ENCODE measurements around the gene PITPNC1.
"Not testable (repeated sequence)": the region's sequence is repeated elsewhere in the genome, so short reads cannot be mapped to it uniquely, and the experiment has no call there.

Gene PITPNC1

DNA sequence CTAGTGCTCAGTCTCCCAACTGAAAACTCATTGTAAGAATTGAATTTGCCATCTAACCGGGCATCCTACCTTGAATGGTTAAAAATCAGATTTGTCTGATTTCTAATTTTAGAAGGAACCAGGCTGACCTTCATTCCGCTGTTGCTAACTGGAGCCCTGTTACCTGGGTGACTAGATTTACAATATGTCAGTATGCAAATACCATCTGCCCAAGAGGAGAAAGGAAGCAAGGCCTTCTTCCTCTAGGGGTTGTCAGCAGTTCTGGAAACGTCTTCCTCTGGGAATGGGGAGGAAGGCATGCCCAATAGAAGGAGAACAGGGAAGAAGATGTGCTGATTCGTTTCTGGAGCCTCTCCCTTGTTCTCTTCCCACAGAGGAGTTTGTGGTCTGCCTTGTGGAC, 137.9 kb downstream of the PITPNC1 start:
- no peak for DNase-seq (ENCODE audit: low read depth in 2 of 2)

DNA sequence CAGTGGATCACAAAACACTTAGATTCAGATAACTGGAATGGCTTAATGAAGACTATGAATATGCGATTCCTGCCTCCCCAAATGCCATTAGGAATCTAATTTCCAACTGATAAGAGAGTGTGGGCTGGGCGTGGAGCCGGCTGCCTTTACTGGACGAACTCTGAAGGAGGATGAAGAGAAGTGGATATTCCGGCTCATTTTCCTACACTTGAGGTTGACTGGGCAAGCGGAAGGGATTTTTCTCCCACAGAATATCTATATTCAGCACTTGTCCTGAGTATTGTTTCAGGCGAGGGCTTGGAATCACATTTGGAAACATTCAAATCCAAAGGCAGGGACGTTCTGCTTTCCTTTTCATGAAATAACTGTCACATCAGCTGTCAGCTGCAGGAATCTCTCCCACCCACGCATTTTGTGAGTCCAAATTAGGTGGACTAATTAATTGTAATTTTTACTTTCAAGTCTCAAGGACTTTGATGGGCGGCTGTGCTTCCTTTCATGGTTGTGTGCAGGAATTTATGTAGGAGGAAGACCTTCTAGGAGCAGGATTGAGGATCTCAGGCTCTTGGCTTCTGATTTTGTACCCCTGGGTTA, 138.5 kb downstream of the PITPNC1 start:
- DNase-seq (ENCODE audit: low read depth in 2 of 2) = no peak

DNA sequence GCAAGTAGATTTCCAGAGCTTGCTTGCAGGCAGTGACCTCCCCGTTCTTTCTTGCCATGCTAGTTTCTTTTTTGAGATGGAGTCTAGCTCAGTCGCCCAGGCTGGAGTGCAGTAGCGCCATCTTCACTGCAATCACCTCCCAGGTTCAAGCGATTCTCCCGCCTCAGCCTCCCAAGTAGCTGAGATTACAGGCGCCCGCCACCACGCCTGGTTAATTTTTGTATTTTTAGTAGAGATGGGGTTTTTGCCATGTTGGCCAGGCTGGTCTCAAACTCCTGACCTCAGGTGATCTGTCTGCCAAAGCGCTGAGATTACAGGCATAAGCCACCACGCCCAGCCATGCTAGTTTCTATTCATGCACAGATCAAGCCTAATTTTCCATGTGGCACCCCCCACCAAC, 139.5 kb downstream of the PITPNC1 start:
- DNase-seq (ENCODE audit: low read depth in 2 of 2) = not testable (repeated sequence)

DNA sequence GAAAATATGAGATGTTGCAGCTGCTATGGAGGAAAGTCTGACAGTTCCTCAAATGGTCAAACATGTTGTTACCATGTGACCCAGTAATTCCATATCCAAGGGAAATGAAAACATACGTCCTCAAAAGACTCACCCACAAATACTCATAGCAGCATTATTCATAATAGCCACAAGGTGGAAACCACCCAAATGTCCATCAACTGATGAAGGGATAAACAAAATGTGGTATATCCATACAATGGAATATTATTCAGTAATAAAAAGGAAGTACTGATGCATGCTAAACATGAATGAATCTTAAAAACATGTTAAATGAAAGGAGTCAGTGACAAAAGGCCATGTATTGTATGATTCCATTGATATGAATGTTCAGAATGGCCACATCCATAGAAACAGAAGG, 140.2 kb downstream of the PITPNC1 start:
- DNase-seq (ENCODE audit: low read depth in 2 of 2) = no peak

DNA sequence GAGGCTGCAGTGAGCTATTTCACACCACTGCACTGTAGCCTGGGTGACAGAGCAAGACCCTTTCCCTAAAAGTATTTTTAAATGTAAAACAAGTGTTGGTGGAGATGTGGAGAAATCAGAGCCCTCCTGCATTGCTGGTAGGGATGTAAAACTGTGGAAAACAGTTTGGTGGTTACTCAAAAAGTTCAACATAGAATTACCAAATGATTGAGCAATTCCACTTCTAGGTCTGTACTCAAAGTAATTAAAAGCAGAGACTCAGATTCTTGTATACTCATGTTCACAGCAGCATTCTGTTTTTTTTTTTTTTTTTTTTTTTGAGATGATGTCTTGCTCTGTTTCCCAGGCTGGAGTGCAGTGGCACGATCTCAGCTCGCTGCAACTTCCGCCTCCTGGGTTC, 141.8 kb downstream of the PITPNC1 start:
- no peak for DNase-seq (ENCODE audit: low read depth in 2 of 2)

DNA sequence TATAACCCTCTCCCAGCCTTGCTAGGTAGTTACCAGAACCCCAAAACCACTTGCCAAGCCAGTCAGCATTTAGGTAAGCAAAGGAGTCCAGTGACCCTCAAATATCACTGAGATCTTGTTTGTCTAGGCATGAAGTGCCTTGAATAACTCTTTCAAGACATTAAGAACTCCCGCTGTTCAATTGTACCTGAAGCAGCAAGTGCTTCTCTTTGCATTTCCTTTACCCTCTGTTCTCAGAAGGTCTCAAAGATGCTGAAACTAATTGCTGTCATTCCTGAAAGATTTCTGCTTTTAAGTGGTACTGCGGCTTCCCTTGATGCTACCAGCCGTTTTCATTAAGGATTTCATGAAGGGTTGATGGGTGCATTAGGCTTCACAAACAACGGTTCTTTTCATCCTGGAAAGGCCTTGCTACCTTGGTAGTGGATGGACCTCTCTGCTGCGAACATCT, 142.7 kb downstream of the PITPNC1 start:
- no peak for DNase-seq (ENCODE audit: low read depth in 2 of 2)

DNA sequence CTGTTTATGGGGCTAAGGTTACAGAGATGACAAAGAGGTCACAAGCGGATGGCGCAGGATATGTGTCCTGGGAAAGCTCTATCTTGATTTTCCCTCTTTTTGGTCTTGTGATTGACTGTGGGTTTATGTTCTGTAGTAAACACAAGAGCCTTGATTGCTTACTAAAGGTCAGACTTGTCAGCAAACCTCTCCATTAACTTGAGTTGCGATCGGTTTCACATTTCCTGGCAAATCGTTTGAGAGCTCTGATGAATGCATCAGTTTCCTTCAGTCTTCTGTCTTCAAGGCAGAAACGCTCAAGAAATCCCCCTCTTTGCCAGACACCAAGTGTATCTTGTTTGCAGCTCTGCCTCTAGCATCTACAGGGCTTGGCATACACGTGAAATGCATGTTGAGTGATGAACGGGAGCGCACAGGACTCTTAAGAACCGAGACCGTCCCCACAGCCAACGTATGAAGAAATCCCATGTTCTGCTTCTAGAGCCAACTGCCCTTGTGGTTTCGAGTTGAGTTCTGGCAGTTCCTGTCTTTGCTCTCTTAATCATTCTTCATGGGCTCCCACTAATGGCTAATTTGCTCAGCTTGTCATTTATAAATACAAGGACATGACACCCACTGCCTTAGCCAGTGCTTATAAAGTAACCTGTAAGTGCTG, 143.3 kb downstream of the PITPNC1 start:
- DNase-seq (ENCODE audit: low read depth in 2 of 2) = no peak

DNA sequence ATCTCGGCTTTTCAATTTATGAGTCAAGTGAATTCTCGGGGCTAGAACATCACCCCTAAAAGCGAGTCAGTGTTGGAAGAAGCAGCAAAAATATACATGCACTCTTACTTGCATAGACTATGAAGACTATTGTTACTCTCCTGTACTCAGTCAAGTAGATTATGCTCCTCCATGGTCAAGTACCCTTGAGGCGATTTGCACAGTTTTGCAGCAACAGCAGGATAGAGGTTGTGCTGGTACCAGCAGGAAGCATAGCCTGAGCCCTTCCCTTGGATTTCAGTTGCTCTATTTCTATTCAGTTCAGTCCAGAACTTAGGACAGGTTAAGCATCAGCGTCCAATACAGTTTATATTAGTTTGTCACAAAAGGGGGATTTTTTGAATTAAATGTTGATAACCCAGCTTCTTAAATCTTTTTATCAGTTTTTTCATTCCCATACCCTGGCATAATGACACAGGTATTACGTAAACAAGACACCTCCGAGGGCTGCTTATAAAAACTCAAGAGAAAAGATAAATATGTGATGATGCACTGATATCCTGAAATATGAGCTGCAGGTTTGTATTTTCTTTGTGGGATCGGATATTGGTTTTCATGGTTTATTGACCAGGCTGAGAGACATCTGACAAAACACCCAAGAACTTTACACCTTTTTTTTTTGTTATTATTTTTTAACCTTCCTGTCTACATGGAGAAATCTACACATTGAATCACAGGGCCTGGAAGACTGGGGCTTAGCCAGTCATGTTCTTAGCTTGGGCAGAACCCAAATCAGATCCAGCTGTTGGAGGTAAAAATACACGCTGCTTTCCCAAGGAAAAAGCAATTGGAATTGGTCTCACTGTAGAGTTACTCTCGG, 144.1 kb downstream of the PITPNC1 start:
- DNase-seq (ENCODE audit: low read depth in 2 of 2) = no peak

DNA sequence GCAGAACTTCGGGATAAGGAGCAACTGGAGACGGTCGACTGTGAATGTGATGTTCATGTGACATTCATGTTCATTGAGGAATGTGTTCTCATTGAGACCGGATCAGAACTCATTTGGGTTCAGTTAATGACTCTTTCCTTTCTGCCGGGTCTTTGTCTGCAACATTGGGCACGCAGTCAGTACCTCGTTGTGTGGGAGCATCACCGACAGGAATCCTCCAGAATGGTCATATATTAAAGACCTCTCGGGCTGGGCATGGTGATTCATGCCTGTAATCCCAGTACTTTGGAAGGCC, 144.6 kb downstream of the PITPNC1 start:
- DNase-seq (ENCODE audit: low read depth in 2 of 2) = no peak

DNA sequence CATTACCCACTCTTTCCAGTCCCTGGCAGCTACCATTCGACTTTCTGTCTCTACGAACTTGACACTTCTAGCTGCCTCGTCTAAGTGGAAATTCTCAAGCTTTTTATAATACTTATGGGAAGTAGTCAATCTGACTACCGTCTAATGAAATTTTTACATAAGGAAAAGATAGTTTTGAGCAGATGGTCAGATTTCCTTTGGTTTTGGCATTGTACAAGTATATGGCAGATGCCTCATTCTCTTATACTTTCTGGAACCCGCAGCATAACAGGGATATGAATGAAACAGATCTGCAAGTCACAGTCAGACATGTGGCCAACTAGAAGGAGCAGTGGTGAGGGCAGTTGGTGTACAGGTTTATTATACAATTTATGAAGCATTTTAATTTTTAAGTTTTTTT, 146.0 kb downstream of the PITPNC1 start:
- no peak for DNase-seq (ENCODE audit: low read depth in 2 of 2)

DNA sequence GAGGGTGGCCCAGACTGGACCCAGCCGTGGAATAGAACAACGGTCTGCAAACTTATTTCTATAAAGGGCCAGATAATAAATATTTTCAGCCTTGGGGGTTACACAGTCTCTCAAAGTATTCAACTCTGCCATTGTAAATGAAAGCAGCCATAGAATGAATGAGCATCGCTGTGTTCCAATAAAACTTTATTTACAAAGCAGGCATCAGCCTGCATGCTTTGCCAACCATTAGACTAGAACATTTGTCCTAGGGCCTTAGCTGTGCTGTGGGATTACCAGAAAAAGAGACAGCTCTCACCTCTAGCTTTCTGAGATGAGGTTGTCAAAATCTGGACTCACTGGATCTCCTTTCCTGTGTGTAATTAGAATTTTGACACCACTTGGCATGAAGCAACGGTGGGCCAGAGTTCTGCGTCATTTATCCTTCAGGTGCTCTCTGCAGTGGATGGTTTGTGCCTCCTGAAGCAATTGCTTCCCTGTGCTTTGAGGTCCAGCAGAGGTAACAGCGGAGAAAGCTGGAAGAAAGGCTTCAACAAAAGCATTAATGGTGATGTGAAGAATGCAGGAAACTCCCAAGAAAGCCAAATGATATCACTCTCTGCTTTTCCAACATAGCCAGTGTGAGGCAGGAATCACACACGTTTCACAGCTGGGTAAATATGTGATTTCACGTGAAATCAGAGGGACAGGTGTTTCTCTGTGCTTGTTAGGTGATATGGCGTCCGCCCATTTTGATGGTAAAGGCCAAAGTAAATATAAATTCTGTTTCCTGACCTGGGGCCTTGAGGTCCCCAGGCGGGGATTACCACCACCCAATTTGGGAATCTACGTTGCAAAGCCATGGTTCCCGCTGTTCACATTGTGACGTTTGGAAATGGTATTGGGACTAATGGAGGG, 148.4 kb downstream of the PITPNC1 start:
- no peak for DNase-seq (ENCODE audit: low read depth in 2 of 2)

DNA sequence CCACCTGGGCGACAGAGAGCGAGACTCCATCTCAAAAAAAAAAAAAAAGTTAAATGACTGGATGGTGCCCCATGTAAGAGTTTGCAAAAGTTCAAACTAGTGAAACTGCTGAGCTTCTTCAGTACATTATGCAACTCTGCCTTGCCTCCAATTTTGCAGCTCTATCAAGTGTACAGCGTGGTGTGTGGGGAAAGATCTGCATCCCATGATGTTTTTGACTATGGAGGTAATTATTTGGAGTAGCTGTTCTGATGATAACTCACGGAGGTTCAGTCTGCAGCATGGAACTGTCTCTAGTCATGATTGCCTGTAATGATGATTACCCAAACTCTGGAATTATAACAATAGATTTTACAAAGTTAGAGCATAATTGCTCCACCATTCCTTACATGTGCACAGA, 149.6 kb downstream of the PITPNC1 start:
- no peak for DNase-seq (ENCODE audit: low read depth in 2 of 2)

DNA sequence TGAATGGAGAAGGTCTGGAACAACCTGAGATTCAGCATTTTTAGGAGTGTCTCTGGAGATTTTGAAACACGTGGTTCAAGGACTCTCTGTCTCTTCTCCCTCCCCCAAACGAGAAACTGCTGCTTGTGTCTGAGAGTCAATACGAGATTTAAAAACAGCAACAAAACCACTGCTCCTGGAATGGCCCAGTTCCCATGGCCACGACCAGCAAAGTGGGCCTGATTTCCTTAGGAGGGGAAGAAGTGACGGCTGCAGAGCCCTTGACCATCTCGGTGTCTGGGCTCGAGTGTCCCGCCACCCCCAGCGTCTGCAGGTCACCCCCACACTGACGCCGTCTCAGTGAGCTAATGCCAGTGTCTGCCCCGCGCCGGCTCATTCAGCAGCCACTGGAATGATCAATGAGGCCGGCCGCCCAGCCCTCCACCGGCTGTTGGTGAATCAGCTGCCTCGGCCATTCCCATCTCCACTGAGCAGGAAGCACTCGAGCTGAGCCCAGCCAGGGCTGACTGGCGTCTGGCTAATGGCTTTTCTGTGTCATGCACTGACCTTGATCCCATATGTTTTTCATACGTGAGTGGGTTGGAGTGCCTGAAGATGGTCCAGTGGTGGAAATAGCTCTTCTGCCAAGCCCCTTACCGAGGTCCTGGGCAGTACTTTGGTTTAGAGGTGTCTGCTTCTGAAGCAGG, 151.8 kb downstream of the PITPNC1 start:
- no peak for DNase-seq (ENCODE audit: low read depth in 2 of 2)

DNA sequence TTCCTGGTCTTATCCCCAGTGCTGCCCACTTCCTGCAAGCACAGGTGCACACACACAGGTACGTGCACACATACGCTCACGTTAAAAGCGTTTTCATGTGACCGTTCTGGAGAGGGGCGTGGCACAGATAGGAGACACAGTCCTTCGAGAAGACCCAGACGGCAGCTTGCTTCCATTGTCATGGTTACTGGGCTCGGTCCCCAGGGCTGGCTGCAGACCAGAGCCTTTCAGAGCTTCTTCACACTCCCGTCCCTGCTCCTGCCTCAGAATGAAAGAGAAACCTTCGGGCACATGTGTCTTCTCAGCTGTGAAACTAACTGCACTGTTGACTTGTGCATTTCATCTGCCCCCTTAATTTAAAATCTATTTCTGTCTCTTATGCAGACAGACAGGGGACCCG, 154.2 kb downstream of the PITPNC1 start:
- DNase-seq (ENCODE audit: low read depth in 2 of 2) = no peak

DNA sequence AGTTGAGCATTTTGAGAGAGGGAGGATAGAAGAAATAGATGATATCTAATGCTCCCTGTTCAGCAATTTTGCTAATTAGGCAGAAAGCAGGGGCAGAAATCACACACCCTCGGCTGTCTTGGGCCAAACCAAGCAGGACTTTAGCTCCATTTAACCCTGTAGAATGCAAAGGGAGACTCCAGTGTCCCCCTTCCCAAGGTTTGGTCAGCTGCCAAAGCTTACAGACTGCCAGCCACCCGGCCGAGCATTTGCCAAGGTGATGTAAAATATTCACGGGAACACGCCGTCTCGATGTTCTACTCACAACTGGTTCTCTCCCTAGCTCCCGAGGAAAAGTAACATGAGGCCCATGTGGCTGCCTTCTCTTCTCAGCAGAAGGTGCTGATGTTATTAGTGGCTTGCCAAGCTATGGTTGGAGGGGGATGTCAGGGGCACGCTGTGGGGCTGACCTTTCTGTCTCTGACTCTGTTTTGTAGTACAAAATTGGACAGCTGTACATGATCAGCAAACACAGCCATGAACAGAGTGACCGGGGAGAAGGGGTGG, 155.3 kb downstream of the PITPNC1 start:
- no peak for DNase-seq (ENCODE audit: low read depth in 2 of 2)

DNA sequence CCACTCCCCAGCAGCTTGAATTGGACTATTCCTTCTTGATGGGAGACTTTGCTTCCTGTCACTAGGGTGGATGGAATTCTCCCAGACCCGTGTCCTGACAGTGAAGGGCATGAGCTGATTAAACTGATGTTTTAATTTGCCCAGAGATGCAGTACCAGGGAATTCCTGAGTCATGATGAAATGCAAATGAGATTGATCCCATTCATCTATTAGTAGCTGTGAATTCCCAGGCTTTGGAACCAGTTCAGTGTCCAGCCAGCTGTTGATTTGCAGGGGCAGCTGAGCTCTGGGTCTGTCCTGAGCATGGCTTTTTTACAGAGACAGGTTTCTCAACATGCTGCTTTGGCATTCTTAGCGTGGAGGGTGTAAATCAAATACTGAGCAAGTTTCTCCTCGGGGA, 157.9 kb downstream of the PITPNC1 start:
- no peak for DNase-seq (ENCODE audit: low read depth in 2 of 2)

DNA sequence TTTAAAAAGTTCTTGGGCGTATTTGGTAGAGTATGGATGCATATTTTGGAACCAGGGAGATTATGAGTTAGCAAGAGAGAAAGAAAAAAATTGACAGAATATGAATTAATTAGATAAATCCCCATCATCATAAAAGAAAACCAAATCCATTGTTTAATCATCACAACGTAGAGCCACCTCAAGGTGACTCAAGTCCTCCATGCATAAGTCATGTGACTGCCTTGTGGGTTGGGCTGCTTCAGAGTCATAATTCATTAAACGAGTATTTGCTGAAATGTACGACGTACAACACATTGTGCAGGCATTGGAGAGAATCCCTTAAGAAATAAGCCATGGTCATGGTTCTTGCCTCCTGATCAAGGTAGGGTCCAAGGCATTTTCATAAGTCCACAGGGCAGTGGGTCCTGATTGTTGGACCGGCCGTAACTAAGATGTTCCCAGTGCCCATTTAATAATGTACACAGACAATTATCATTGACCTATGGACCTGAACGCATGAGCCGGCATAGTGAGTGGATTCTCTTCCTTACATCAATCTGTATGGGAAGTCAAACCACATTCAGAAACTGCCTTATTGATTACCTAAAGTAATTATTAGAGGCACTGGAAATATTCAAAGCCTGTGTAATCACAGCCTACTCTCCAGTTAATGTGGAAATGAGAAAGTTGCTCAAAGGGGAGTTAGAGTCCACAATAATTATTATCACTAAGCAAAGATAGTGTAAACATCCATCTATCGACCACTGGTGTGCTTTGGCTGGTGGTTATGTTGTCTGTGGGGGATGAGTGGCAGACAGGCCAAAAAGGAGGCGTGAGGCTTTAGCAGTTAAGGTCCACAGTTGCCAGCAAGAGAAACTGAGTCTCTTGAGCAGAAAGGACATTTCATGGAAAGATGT, 165.4 kb downstream of the PITPNC1 start:
- no peak for DNase-seq (ENCODE audit: low read depth in 2 of 2)

DNA sequence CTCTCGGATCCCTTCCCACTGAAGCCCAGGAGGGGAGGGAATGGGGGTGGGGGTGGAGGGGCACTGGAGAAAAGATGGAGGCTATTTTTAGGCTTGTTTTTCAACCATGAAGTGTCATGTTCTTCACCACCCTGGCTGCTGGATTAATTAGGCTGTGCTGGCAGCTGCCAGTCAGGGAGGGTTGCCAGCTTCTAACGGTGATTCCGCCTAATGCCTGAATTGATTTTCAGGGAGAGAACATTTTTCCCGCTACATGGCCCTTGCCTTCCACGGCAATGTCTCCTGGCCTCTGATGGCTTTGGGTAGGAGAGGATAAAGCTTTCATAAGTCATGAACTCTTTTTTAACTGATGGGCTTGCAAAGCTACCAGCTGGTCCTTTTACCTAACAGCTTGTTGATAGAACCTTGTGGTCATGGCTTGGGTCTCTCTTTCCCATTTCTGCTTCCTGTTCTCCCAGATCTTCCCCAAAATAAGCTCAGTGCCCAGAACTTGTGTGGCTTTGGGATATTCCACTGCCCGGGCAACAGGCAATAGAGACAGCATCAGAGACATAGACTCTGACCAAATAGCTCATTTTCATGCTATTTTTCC, 167.4 kb downstream of the PITPNC1 start:
- DNase-seq (ENCODE audit: low read depth in 2 of 2) = no peak

DNA sequence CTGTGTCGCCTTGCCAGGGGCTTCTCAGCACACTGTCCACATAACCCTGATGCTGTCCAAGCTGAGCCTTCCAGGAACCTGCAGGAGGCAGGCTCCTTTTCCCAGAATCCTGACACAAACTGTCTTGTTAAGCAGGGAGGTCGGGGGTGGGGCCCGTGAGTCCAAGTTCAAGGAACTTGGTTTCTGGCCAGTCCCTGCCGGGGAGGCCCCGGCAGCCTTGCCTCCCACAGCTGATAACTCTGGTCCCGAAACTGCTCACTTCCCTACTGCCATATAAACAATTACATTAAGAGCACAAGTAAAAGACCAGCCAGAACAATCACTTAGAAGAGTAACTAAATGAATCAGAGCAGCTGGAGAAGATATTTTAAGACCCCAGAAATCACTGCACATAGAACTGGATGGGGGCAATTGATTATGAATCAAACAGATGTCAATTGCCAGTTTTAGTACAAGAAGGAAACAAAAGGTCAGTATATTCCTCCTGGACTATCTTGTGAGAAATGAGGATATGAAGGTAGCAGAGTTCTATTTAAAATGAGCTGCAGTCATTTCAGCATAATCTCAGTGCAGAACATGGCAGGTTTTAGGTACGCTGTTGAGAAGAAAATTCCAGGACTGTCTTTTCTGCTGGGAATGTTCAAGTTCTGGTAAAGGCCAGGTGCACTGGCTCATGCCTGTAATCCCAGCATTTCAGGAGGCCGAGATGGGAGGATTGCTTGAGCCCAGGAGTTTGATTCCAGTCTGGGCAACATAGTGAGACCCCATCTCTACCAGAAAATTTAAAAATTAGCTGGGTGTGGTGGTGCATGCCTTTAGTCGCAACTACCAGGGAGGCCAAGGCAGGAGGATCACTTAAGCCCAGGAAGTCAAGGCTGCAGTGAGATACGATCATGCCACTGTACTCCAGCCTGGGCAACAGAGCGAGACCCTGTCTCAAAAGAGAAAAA, 169.8 kb downstream of the PITPNC1 start:
- no peak for DNase-seq (ENCODE audit: low read depth in 2 of 2)
